ENCODE data around the gene EYA2.

EYA2 gene

GRCh38 chr20:46852313-46852712, 42.3 kb upstream of the EYA2 start:
- H3K27ac ChIP-seq = no peak overlapping the region
- no peak for TF ChIP-seq ZFX (IDR thresholded peaks at IDR 0.05)
- TF ChIP-seq CTCF (conservative IDR thresholded peaks at IDR 0.05) = no peak

DNA sequence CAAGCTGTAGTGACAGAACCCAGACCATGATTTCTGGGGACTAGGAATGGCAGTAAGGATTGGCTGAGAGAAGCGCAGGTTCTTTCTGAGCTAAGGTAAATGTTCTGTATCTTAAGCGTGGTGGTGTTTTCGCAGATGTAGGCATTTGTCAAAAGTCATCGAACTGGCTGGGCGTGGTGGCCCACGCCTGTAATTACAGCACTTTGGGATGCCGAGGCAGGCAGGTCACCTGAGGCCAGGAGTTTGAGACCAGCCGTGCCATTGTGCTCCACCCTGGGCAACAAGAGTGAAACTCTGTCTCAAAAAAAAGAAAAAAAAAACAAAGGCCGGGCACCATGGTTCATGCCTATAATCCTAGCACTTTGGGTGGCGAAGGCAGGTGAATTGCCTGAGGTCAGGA, 40.7 kb upstream of the EYA2 start:
- no peak overlapping the region for H3K27ac ChIP-seq
- TF ChIP-seq ZFX (IDR thresholded peaks at IDR 0.05) (no peak), CTCF (conservative IDR thresholded peaks at IDR 0.05) (no peak)

DNA sequence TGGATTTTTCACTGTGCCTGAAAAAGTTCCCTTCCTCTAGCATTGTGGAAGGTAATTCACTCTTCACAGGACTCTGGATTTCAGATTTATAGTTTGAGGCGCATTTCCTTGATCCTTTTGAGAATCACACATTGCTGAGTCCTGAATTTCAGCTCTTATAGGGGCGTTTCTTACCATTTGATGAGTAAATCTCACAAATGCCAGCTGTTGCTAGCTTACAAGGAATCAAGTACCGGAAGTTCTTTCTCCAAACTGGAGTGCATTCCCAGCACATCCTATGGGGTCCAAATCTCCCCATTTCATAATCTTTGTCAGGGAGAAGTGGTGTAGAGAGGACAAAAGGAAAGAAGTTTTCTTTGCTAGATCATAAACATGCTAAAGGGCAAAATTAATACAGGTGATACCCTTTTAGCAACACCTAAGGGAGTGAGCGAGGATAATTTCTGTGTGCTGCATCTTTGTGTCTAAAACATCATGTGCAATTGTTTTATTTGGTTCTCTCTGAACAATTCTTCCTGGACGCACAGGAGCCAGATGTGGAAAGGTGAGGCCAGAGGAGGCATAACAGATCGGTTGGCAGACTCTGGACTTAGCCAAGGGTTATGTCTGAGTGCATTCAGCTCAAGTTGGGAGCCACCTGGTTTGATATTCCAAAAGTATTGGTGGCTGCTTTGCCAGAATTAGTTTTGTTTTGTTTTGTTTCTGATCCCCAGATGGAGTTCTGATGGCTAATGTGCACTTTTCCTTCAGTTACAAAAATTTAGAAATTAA, 37.4 kb upstream of the EYA2 start:
- no peak overlapping the region for H3K27ac ChIP-seq

DNA sequence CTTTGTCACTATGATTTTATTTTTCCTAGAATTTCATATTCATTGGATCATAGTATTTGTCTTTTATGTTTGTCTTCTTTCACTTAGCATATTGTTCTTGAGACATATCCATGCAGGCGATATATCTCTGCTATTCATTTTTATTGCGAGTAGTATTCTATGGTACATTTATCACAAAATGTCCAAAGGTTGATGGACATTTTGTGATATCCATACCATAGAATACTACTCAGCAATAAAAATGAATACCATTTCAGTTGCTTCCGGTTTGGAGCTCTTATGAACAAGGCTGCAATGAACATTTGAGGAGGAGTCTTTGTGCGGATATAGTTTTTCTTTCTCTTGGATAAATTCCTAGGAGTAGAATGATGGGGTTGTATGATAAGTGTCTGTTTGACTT, 28.8 kb upstream of the EYA2 start:
- H3K27ac ChIP-seq = no peak overlapping the region
- no peak for TF ChIP-seq ZFX (IDR thresholded peaks at IDR 0.05)
- TF ChIP-seq CTCF (conservative IDR thresholded peaks at IDR 0.05) = no peak

More for the DNA sequence above, 37.4 kb upstream of the EYA2 start:
- TF ChIP-seq ZFX (IDR thresholded peaks at IDR 0.05) (no peak), CTCF (conservative IDR thresholded peaks at IDR 0.05) (no peak)

- TF ChIP-seq ZFX (IDR thresholded peaks at IDR 0.05) = no peak
- no peak for TF ChIP-seq CTCF (conservative IDR thresholded peaks at IDR 0.05)
- H3K27ac ChIP-seq = no peak overlapping the region
Measured at GRCh38 chr20:46870041-46870440, 24.6 kb upstream of the EYA2 start.

- H3K27ac ChIP-seq = no peak overlapping the region
- TF ChIP-seq ZFX (IDR thresholded peaks at IDR 0.05) = no peak
- no peak for TF ChIP-seq CTCF (conservative IDR thresholded peaks at IDR 0.05)
Measured at GRCh38 chr20:46872328-46873211, 22.1 kb upstream of the EYA2 start.

DNA sequence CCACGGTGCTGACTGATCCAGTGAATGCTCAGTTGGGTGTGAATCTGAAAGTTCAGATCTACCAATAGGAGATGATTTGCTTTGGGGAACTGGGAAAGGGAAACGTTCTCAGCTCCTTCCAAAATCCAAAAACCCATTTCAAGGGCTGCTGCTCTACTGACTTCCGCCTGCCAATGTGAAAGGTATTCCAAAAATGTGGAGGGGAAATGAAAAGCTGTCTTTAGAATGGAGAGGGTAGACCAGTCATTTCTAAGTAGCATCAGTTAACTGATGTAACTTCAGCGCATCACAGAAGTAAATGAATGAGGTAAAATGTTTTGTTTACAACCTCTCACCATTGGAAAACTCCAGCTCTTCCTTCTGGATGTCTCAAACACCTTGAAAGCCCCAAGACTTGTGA, 19.6 kb upstream of the EYA2 start:
- H3K27ac ChIP-seq = no peak overlapping the region
- TF ChIP-seq CTCF (conservative IDR thresholded peaks at IDR 0.05) (no peak), ZFX (IDR thresholded peaks at IDR 0.05) (no peak)

Data from C4-2B (cell line).